RWPE1 (cell line): ENCODE results near the gene DRGX.

Experiments
- CTCF ChIA-PET: fragments of 350-600 bp; sonication (Branson Sonifier 250); formaldehyde crosslinking; extraction: SDS; loops from one replicate; lab custom pipeline; 2021; lab: Yijun Ruan, JAX
- POLR2A ChIA-PET: fragments of 400-600 bp; formaldehyde crosslinking; extraction: SDS; loops from one replicate; lab custom pipeline; 2020; ENCODE audit warnings: antibody characterized with exemption; ENCODE audit not compliant: low non-redundant PET; lab: Yijun Ruan, JAX
- DNase-seq: peaks from one replicate; pipeline ENCODE4 v3.0.0; 2012; ENCODE audit warnings: low spot score
- H3K27ac ChIP-seq: fragments of 450-650 bp; 2 replicates; pipeline ENCODE4 v1.5.1; 2017
- CTCF ChIP-seq: fragments of 450-650 bp; conservative IDR thresholded peaks from 2 replicates; pipeline ENCODE4 v1.5.1; 2017; ENCODE audit warnings: low read depth, mild to moderate bottlenecking

DRGX gene

DNA sequence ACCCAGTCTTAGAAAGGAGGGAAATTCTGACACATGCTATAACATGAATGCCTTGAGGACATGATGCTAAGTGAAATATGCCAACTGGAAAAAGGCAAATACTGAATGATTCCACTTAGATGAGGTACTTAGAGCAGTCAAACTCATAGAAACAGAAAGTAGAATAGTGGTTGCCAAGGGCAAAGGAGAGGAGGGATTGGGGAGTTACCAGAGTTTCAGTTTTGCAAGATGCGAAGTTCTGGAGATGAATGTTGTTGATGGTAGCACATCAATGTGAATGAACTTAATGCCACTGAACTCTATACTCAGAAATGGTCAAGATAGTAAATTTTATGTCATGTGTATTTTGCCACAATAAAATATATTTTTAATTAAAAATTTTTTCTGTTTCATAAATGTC is 38.9 kb downstream of the DRGX start:
- POLR2A ChIA-PET: no interaction called here
- no peak overlapping the region for H3K27ac ChIP-seq
- TF ChIP-seq CTCF: no peak
- CTCF ChIA-PET: no interaction called here
- DNase-seq: no peak

DNA sequence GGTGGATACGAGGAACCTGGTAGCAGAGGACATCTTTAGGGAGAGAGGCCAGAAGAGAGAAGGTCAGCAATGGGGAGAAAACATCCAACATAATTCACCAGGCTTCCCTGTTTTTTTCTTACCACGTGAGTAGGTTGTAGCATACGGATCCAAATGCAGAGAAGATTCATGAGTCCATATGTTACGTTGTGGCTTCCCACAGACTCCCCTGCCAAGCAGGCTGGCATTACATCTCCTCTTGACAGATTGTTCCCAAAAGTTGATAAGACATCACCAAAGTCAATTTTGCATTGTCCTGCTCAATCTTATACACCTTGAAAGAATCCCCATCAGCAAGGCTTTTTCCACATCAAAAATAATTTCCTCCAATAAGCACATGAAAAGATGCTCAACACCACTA is 39.7 kb downstream of the DRGX start:
- POLR2A ChIA-PET: no interaction called here
- CTCF ChIA-PET: no interaction called here
- no peak for DNase-seq
- no peak overlapping the region for H3K27ac ChIP-seq
- no peak for TF ChIP-seq CTCF

DNA sequence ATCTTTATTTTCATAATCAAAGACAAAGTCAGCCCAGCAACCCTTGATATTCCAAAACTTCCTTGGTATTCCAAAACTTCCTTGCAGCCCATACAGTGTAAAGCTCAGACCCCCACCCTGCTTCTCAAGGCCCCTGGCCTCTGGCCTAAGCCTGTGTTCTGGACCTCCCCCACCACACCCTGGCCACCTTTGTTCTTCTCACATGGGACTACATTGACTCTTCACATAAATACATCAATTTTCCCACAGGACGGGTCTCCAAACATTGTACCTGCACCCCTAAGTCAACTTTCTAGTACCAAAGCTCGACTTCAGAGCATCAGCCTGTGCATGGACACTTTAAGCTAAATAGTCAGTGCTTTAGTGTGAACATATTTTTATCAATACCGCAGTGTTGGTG is 40.7 kb downstream of the DRGX start:
- H3K27ac ChIP-seq: no peak overlapping the region
- no peak for TF ChIP-seq CTCF
- DNase-seq: no peak
- ChIA-PET CTCF (no interaction called here), POLR2A (no interaction called here)

DNA sequence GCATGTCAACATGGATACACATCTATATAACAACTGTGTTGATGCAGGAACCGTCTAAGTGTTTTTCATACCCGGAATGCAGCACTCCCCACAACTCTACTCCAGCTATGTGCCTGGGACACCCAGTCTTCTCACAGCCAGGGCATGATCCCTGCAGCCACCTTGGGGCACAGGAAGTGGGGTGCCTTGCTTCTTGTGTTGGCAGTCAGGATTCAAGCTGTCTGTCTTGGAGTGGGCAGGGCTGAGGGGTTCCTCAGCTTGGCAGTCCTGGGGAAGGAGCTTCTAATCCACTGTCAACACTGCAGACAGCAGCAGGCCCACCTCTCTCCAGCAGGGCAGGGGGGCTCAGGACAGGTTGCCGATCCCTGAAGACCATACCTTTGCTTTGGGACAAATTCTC is 41.3 kb downstream of the DRGX start:
- H3K27ac ChIP-seq: no peak overlapping the region
- no peak for DNase-seq
- ChIA-PET POLR2A (no interaction called here), CTCF (interaction anchor here (0.6 kb wide), 1 partner anchor 261 kb away, joined by 6 read pairs; no protein-coding TSS in a partner anchor)
- no peak for TF ChIP-seq CTCF

DNA sequence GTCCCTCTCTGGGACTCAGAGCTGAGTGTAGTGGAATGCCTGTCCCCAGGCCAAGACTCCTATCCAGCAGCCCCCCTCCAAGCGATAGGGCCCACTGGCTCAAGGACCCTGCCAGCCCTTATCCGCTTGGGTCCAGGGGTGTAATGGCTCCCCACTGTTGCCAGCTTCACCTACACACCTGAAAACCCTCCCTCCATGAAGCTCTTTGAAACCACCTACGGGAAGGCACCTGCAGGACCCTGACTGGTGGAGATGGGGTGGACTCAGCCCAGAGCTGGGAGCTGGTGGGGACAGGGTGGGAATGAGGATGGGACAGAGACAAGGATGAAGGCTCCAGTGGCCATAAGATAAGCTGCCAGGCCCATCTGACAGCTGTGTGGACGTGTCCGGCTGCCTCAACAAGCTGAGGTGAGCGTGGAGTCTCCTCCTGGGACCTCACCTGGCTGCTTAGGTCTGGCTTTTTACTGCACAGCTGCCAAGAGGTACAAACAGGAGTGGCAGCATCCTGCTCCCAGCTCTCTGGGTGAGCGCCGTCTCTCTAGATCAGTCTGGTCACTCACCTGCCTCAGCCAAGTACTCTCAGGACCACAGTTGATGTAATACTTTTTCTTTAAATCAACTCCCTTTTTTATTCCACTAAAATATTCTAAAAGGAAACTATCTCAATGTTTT is 41.9 kb downstream of the DRGX start:
- no peak overlapping the region for H3K27ac ChIP-seq
- ChIA-PET CTCF (interaction anchor here (0.6 kb wide), 1 partner anchor 261 kb away, joined by 6 read pairs; no protein-coding TSS in a partner anchor), POLR2A (no interaction called here)
- DNase-seq: no peak
- no peak for TF ChIP-seq CTCF

GRCh38 chr10:49353026-49353894 is 42.6 kb downstream of the DRGX start:
- POLR2A ChIA-PET: no interaction called here
- DNase-seq: no peak
- no peak for TF ChIP-seq CTCF
- no peak overlapping the region for H3K27ac ChIP-seq
- CTCF ChIA-PET: no interaction called here
